Fibroblast of mammary gland (primary cell): ENCODE results near the gene ACBD3.

ENCODE experiments used
- DNase-seq: peaks from one replicate; pipeline ENCODE4 v3.0.0-alpha.2; 2010; ENCODE audit warnings: low read depth
- H3K4me3 ChIP-seq: 2 replicates; pipeline ENCODE4 v1.5.1; 2011; ENCODE audit warnings: low read depth, mild to moderate bottlenecking, low read length, moderate library complexity; ENCODE audit not compliant: control insufficient read depth
- CTCF ChIP-seq: conservative IDR thresholded peaks from 2 replicates; pipeline ENCODE4 v1.5.1; 2011; ENCODE audit warnings: low read depth, low read length, inconsistent platforms; ENCODE audit not compliant: control insufficient read depth, insufficient read depth

Gene ACBD3

GRCh38 chr1:226131639-226132038, 54.9 kb downstream of the ACBD3 start:
- no peak for TF ChIP-seq CTCF
- no peak overlapping the region for H3K4me3 ChIP-seq
- no peak for DNase-seq

- no peak for TF ChIP-seq CTCF
- no peak for DNase-seq
- no peak overlapping the region for H3K4me3 ChIP-seq
These were observed 57.3 kb downstream of the ACBD3 start for GRCh38 chr1:226129230-226129629.

- DNase-seq, result peak; percentile 25
- H3K4me3 ChIP-seq, result no peak overlapping the region
- TF ChIP-seq CTCF, result no peak
These were observed 58.0 kb downstream of the ACBD3 start for GRCh38 chr1:226128487-226129075.

- H3K4me3 ChIP-seq, result no peak overlapping the region
- TF ChIP-seq CTCF, result no peak
- no peak for DNase-seq
These were observed 59.5 kb downstream of the ACBD3 start for GRCh38 chr1:226126824-226127569.

GRCh38 chr1:226125831-226126230, 60.7 kb downstream of the ACBD3 start:
- TF ChIP-seq CTCF, result no peak
- DNase-seq, result no peak
- H3K4me3 ChIP-seq, result no peak overlapping the region

GRCh38 chr1:226125097-226125630, 61.4 kb downstream of the ACBD3 start:
- TF ChIP-seq CTCF, result peak; percentile 93
- peak; percentile 75 for DNase-seq
- no peak overlapping the region for H3K4me3 ChIP-seq
